GM10266 (cell line): ENCODE results near the gene NAV1.
A peak's percentile ranks its signal among the peaks of the same experiment; 100 is the strongest.

Experiments
- DNase-seq: peaks from one replicate; pipeline ENCODE4 v3.0.0; 2012; ENCODE audit errors: extremely low spot score
- CTCF ChIP-seq: IDR thresholded peaks from 2 replicates; pipeline ENCODE4 v1.5.1; 2012; ENCODE audit warnings: mild to moderate bottlenecking, low read depth; ENCODE audit not compliant: control insufficient read depth, insufficient read depth; ENCODE audit errors: missing control alignments

Gene NAV1

GRCh38 chr1:201556841-201557571 lies 18.1 kb downstream of the NAV1 start:
- DNase-seq, result no peak
- no peak for TF ChIP-seq CTCF

GRCh38 chr1:201557572-201557958 lies 18.6 kb downstream of the NAV1 start:
- no peak for TF ChIP-seq CTCF
- no peak for DNase-seq

GRCh38 chr1:201559679-201560162 lies 20.8 kb downstream of the NAV1 start:
- TF ChIP-seq CTCF, result peak; percentile 93
- peak; percentile 76 for DNase-seq

- no peak for DNase-seq
- TF ChIP-seq CTCF, result no peak
Measured at GRCh38 chr1:201560328-201561194, 21.6 kb downstream of the NAV1 start.

- no peak for TF ChIP-seq CTCF
- no peak for DNase-seq
Measured at GRCh38 chr1:201561195-201561564, 22.3 kb downstream of the NAV1 start.

- no peak for TF ChIP-seq CTCF
- DNase-seq, result no peak
Measured at GRCh38 chr1:201561601-201562000, 22.7 kb downstream of the NAV1 start.

GRCh38 chr1:201562257-201562656 lies 23.3 kb downstream of the NAV1 start:
- TF ChIP-seq CTCF, result no peak
- DNase-seq, result no peak
